SK-N-SH (cell line): ENCODE data around the gene SLC38A6. TPM values are rescaled to one million over a fixed set of nuclear protein-coding genes. Genes with fewer than 3 reads are reported as not detected.

Experiments used
- CTCF ChIA-PET: fragments of 300-600, 350-600 bp; formaldehyde crosslinking; extraction: SDS; loops from one replicate; lab custom pipeline; 2021; lab: Yijun Ruan, JAX
- POLR2A ChIA-PET: fragments of 350-600 bp; sonication (Branson Sonifier 250); formaldehyde crosslinking; extraction: SDS; loops from one replicate; lab custom pipeline; 2020; ENCODE audit warnings: antibody characterized with exemption, inconsistent platforms; lab: Yijun Ruan, JAX
- DNase-seq: peaks from one replicate; pipeline ENCODE4 v3.0.0; 2012
- H2AFZ ChIP-seq: fragments of 200-600 bp; sonication (generic); 2 replicates; pipeline ENCODE4 v1.8.1; 2016; ENCODE audit warnings: antibody characterized with exemption, mild to moderate bottlenecking, low read depth
- H3F3A ChIP-seq: fragments of 200-600 bp; sonication (generic); replicated peaks from 2 replicates; pipeline ENCODE3; 2016; ENCODE audit warnings: antibody characterized with exemption, mild to moderate bottlenecking; ENCODE audit not compliant: insufficient read depth
- H3K27ac ChIP-seq, 2 experiments: fragments of 200-500 bp in 1 of 2; fragments of 200-600 bp in 1 of 2; sonication (Bioruptor generic) in 1 of 2; sonication (generic), shearing (Covaris generic) in 1 of 2; 2 replicates each; pipeline versions ENCODE4 v1.5.1 to v1.6.1; 2014 to 2016; ENCODE audit warnings: low read depth in 2 of 2, inconsistent platforms in 1 of 2, low read length in 1 of 2, mild to moderate bottlenecking in 1 of 2, mixed read lengths in 1 of 2
- H3K27me3 ChIP-seq: fragments of 200-600 bp; sonication (generic), shearing (Covaris generic); 2 replicates; pipeline ENCODE4 v1.6.1; 2016; ENCODE audit warnings: mixed run types; ENCODE audit not compliant: insufficient read depth
- H3K36me3 ChIP-seq, 2 experiments: fragments of 200-500 bp in 1 of 2; fragments of 200-600 bp in 1 of 2; sonication (Bioruptor generic) in 1 of 2; sonication (generic) in 1 of 2; replicated peaks in 1 of 2; 2 replicates each; pipeline versions ENCODE3 to v1.5.1; 2014 to 2016; ENCODE audit warnings: low read length in 1 of 2, mild to moderate bottlenecking in 1 of 2; ENCODE audit not compliant: insufficient read depth in 2 of 2, control insufficient read depth in 1 of 2
- H3K4me1 ChIP-seq, 2 experiments: fragments of 200-500 bp in 1 of 2; fragments of 200-600 bp in 1 of 2; sonication (Bioruptor generic) in 1 of 2; sonication (generic), shearing (Covaris generic) in 1 of 2; 2 replicates each; pipeline versions ENCODE4 v1.5.1 to v1.6.1; 2014 to 2016; ENCODE audit warnings: low read depth in 1 of 2, low read length in 1 of 2, mixed run types in 1 of 2; ENCODE audit not compliant: insufficient read depth in 2 of 2, control insufficient read depth in 1 of 2
- H3K4me2 ChIP-seq: fragments of 200-600 bp; sonication (generic), shearing (Covaris generic); 2 replicates; pipeline ENCODE4 v1.6.1; 2017; ENCODE audit warnings: mixed run types
- H3K4me3 ChIP-seq, 2 experiments: fragments of 200-500 bp in 1 of 2; fragments of 200-600 bp in 1 of 2; sonication (Bioruptor generic) in 1 of 2; sonication (generic), shearing (Covaris generic) in 1 of 2; 2 replicates each; pipeline versions ENCODE4 v1.5.1 to v1.8.1; 2014 to 2016; ENCODE audit warnings: low read depth in 2 of 2, inconsistent platforms in 1 of 2, low read length in 1 of 2, mild to moderate bottlenecking in 1 of 2, mixed read lengths in 1 of 2, moderate library complexity in 1 of 2
- H3K79me2 ChIP-seq: fragments of 200-600 bp; sonication (generic); 2 replicates; pipeline ENCODE4 v1.8.1; 2017; ENCODE audit warnings: mild to moderate bottlenecking; ENCODE audit not compliant: insufficient read depth
- H3K9ac ChIP-seq: fragments of 200-600 bp; sonication (generic); 2 replicates; pipeline ENCODE4 v1.6.1; 2017; ENCODE audit warnings: mixed run types
- H3K9me2 ChIP-seq: fragments of 200-600 bp; sonication (generic); 2 replicates; pipeline ENCODE4 v1.6.1; 2017; ENCODE audit warnings: mixed run types
- H3K9me3 ChIP-seq: fragments of 200-600 bp; sonication (generic); 2 replicates; pipeline ENCODE4 v1.6.1; 2017; ENCODE audit warnings: mixed run types, mild to moderate bottlenecking, moderate library complexity
- H4K20me1 ChIP-seq: fragments of 200-600 bp; sonication (generic); 2 replicates; pipeline ENCODE4 v1.6.1; 2017; ENCODE audit warnings: mild to moderate bottlenecking, mixed run types; ENCODE audit not compliant: insufficient read depth
- CHD2 ChIP-seq: fragments of 150-350 bp; IDR thresholded peaks from 2 replicates; pipeline ENCODE4 v1.6.1; 2018; ENCODE audit warnings: low read length; ENCODE audit not compliant: partially characterized antibody
- EZH2phosphoT487 ChIP-seq: fragments of 200-600 bp; sonication (generic); IDR thresholded peaks from 2 replicates; pipeline ENCODE4 v1.6.1; 2017; ENCODE audit warnings: low read depth, mixed run types, mild to moderate bottlenecking, antibody characterized with exemption, moderate library complexity, borderline replicate concordance
- JUND ChIP-seq: IDR thresholded peaks from 2 replicates; pipeline ENCODE4 v1.4.0; 2012
- MAX ChIP-seq: IDR thresholded peaks from 2 replicates; pipeline ENCODE4 v1.4.0; 2012; ENCODE audit warnings: low read depth
- MEF2A ChIP-seq: IDR thresholded peaks from 2 replicates; pipeline ENCODE4 v1.4.0; 2012; ENCODE audit warnings: low read depth, borderline replicate concordance
- NFIC ChIP-seq: IDR thresholded peaks from 2 replicates; pipeline ENCODE4 v1.4.0; 2012; ENCODE audit warnings: borderline replicate concordance
- NRF1 ChIP-seq: IDR thresholded peaks from 2 replicates; pipeline ENCODE4 v1.6.1; 2012; ENCODE audit warnings: low read depth, mild to moderate bottlenecking, low read length
- POLR2AphosphoS5 ChIP-seq: IDR thresholded peaks from 2 replicates; pipeline ENCODE4 v1.6.1; 2012; ENCODE audit warnings: low read depth, low read length
- RCOR1 ChIP-seq: fragments of 150-350 bp; IDR thresholded peaks from 2 replicates; pipeline ENCODE4 v1.6.1; 2017; ENCODE audit warnings: antibody characterized with exemption, low read length
- RXRA ChIP-seq: IDR thresholded peaks from 2 replicates; pipeline ENCODE4 v1.4.0; 2012; ENCODE audit warnings: low read depth, mild to moderate bottlenecking, borderline replicate concordance
- SIN3A ChIP-seq: IDR thresholded peaks from 2 replicates; pipeline ENCODE4 v1.6.1; 2012; ENCODE audit warnings: low read depth, mild to moderate bottlenecking, low read length, moderate library complexity, borderline replicate concordance
- SMC3 ChIP-seq: IDR thresholded peaks from 2 replicates; pipeline ENCODE4 v1.6.1; 2012; ENCODE audit warnings: low read depth, low read length, improper control_type of control experiment
- TEAD4 ChIP-seq: IDR thresholded peaks from 2 replicates; pipeline ENCODE4 v1.4.0; 2012; ENCODE audit warnings: mild to moderate bottlenecking, borderline replicate concordance; ENCODE audit not compliant: insufficient read depth
- WGBS: methylation state at CpG from one replicate; pipeline ENCODE4 v1.1.6; 2017; ENCODE audit warnings: low lambda C conversion rate; 5-methylcytosine and 5-hydroxymethylcytosine counted together
- polyA plus RNA-seq, 3 experiments: library from polyadenylated mRNA; depleted of rRNA; stranded (reverse); fragments of >200 nt; gene quantifications; 2 replicates each; pipeline ENCODE4 v1.2.3, GENCODE V29; 2012
- TF ChIP-seq, protein P1 (sequence below): fragments of 150-350 bp; IDR thresholded peaks from 2 replicates; pipeline ENCODE4 v1.6.1; 2017; ENCODE audit warnings: antibody characterized with exemption, low read length, low read depth, borderline replicate concordance

The SLC38A6 gene
- polyA plus RNA-seq, 1 of the 3 experiments (the other 2 are of a cell fraction): 10.4 TPM

DNA sequence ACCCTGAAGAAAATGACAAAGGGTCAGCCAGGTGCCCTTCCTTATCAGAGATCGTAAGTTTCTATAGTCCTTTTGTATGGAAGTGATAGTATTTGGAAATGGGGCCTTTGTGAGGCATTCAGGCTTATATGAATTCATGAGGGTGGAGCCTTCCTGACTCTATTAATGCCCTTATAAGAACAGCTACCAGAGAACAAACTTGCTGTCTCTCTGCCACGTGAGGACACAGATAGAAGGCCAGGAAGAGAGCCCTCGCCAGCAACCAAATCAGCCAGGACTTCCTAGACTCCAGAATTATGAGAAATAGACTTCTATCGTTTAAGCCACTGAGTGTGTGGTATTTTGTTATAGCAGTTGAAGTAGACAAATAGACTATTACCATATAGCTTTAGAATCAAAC is 36.8 kb upstream of the SLC38A6 start:
- 0 out of 2 replicates have a peak, but pooled peaks cover 6% of the 10 kb centered on the region for H3K9me3 ChIP-seq
- H3K9ac ChIP-seq: no peak overlapping the region
- no peak overlapping the region for H3K27ac ChIP-seq
- no peak overlapping the region for H3K4me3 ChIP-seq
- peaks cover 12 to 13% of the 10 kb centered on the region in 2 experiments; a peak in 3 of 4 replicates for H3K4me1 ChIP-seq
- H3K9me2 ChIP-seq: no peaks in the 10 kb centered on the region
- H3F3A ChIP-seq: no peaks in the 10 kb centered on the region
- TF ChIP-seq SIN3A (no peak), JUND (no peak), RCOR1 (no peak)
- CTCF ChIA-PET: no interaction called here
- H3K79me2 ChIP-seq: peaks cover 23% of the 10 kb centered on the region; the same call in 1 of the 2 replicates
- POLR2A ChIA-PET: no interaction called here
- 95% methylated on average over 4 of the region's 4 CpGs for WGBS
- no peaks in the 10 kb centered on the region for H3K27me3 ChIP-seq
- no peaks in the 10 kb centered on the region for H4K20me1 ChIP-seq
- no peak for DNase-seq
- H3K36me3 ChIP-seq: peaks cover 0 to 6% of the 10 kb centered on the region in 2 experiments
- H2AFZ ChIP-seq: no peak overlapping the region
- no peak overlapping the region for H3K4me2 ChIP-seq

DNA sequence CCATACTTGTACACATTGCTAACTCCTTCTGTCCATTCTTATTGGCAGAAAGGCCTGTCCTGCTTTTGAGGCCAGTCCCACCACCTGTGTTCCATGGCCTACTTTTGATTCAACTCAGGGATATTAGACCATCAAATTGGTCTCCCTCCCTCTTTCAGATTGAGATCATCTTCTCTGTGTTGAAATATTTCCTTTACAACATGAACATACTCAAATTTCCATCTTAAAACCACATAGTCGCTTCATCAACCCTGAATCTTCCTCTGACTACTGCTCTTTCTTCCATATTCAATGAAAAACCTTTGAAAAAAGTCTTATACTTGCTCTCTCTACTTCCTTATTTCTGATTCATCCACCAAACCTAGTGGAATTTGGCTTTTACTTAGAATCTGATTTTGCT is 35.1 kb upstream of the SLC38A6 start:
- Histone ChIP-seq H3K79me2 (peaks cover 18% of the 10 kb centered on the region; the same call in 1 of the 2 replicates), H3K36me3 (peaks cover 0 to 3% of the 10 kb centered on the region in 2 experiments), H3F3A (no peaks in the 10 kb centered on the region), H2AFZ (no peak overlapping the region), H3K27me3 (no peaks in the 10 kb centered on the region), H3K9ac (no peak overlapping the region), H3K9me2 (no peaks in the 10 kb centered on the region), H3K9me3 (0 out of 2 replicates have a peak, but pooled peaks cover 2% of the 10 kb centered on the region), H3K4me2 (no peak overlapping the region), H3K4me1 (peaks cover 12 to 13% of the 10 kb centered on the region in 2 experiments; a peak in 3 of 4 replicates), H4K20me1 (no peaks in the 10 kb centered on the region), H3K4me3 (no peak overlapping the region), H3K27ac (no peak overlapping the region)
- POLR2A ChIA-PET: no interaction called here
- CTCF ChIA-PET: no interaction called here
- TF ChIP-seq, protein P1, sequence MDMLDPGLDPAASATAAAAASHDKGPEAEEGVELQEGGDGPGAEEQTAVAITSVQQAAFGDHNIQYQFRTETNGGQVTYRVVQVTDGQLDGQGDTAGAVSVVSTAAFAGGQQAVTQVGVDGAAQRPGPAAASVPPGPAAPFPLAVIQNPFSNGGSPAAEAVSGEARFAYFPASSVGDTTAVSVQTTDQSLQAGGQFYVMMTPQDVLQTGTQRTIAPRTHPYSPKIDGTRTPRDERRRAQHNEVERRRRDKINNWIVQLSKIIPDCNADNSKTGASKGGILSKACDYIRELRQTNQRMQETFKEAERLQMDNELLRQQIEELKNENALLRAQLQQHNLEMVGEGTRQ: no peak
- TF ChIP-seq NRF1: no peak
- TF ChIP-seq RXRA: no peak
- TF ChIP-seq TEAD4: no peak
- TF ChIP-seq CHD2: no peak
- TF ChIP-seq MEF2A: no peak
- TF ChIP-seq POLR2AphosphoS5: no peak
- TF ChIP-seq MAX: no peak
- TF ChIP-seq RCOR1: no peak
- no peak for TF ChIP-seq SMC3
- TF ChIP-seq EZH2phosphoT487: no peak
- TF ChIP-seq NFIC: no peak
- DNase-seq: no peak
- 87% methylated on average over 1 of the region's 1 CpG for WGBS
